Measurements from ENCODE around the gene TGFB2. TPM values are rescaled to one million over a fixed set of nuclear protein-coding genes. Genes with fewer than 3 reads are reported as not detected.

Gene TGFB2
- polyA plus RNA-seq, 1 donor = 4.9 TPM

DNA sequence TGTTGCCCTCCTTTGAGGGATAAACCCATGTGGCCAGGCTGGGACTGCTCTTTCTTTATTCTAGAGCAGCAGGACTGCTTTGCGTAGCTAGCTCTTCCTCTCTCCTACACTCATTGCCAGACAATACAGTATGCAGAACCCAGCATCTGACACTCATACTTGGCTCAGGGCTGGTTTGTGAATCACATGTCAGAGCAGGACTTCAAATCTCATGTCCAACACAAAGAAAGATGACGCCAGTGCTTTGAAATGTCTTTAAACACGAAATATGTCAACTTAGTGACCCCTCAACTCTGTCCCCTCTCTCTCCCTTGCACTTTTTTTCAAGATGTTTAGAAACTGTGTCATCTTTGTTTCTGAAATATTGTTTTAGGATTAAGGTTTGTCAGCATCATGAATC lies 135.0 kb downstream of the TGFB2 start:
- Histone ChIP-seq H3K27me3 (ENCODE audit: control insufficient read depth, insufficient read depth, low read length) (no peaks in the 10 kb centered on the region), H3K27ac (ENCODE audit: low read length) (no peak overlapping the region), H3K36me3 (ENCODE audit: control insufficient read depth, insufficient read depth, low read length) (no peaks in the 10 kb centered on the region), H3K9me3 (ENCODE audit: control insufficient read depth, low read depth, low read length) (no peaks in the 10 kb centered on the region), H3K4me1 (ENCODE audit: control insufficient read depth, insufficient read depth, low read length) (no peaks in the 10 kb centered on the region), H3K4me3 (ENCODE audit: low read length) (no peak overlapping the region)
- WGBS (ENCODE audit: insufficient coverage, low lambda C conversion rate) = no CpG with 5 or more reads among the region's 3 CpGs
- DNase-seq = no peak

GRCh38 chr1:218480588-218481099 lies 135.5 kb downstream of the TGFB2 start:
- Histone ChIP-seq H3K4me3 (ENCODE audit: low read length) (no peak overlapping the region), H3K27ac (ENCODE audit: low read length) (no peak overlapping the region), H3K36me3 (ENCODE audit: control insufficient read depth, insufficient read depth, low read length) (no peaks in the 10 kb centered on the region), H3K4me1 (ENCODE audit: control insufficient read depth, insufficient read depth, low read length) (no peaks in the 10 kb centered on the region), H3K9me3 (ENCODE audit: control insufficient read depth, low read depth, low read length) (no peaks in the 10 kb centered on the region), H3K27me3 (ENCODE audit: control insufficient read depth, insufficient read depth, low read length) (no peaks in the 10 kb centered on the region)
- DNase-seq = no peak
- no CpG with 5 or more reads among the region's 1 CpG for WGBS (ENCODE audit: insufficient coverage, low lambda C conversion rate)

GRCh38 chr1:218481116-218481775 lies 136.1 kb downstream of the TGFB2 start:
- no peak for DNase-seq
- Histone ChIP-seq H3K27me3 (ENCODE audit: control insufficient read depth, insufficient read depth, low read length) (no peaks in the 10 kb centered on the region), H3K4me1 (ENCODE audit: control insufficient read depth, insufficient read depth, low read length) (no peaks in the 10 kb centered on the region), H3K9me3 (ENCODE audit: control insufficient read depth, low read depth, low read length) (no peaks in the 10 kb centered on the region), H3K27ac (ENCODE audit: low read length) (no peak overlapping the region), H3K36me3 (ENCODE audit: control insufficient read depth, insufficient read depth, low read length) (no peaks in the 10 kb centered on the region), H3K4me3 (ENCODE audit: low read length) (no peak overlapping the region)
- 62% methylated on average over 2 of the region's 3 CpGs for WGBS (ENCODE audit: insufficient coverage, low lambda C conversion rate)

- Histone ChIP-seq H3K27ac (ENCODE audit: low read length) (no peak overlapping the region), H3K9me3 (ENCODE audit: control insufficient read depth, low read depth, low read length) (no peaks in the 10 kb centered on the region), H3K4me1 (ENCODE audit: control insufficient read depth, insufficient read depth, low read length) (no peaks in the 10 kb centered on the region), H3K27me3 (ENCODE audit: control insufficient read depth, insufficient read depth, low read length) (no peaks in the 10 kb centered on the region), H3K4me3 (ENCODE audit: low read length) (no peak overlapping the region), H3K36me3 (ENCODE audit: control insufficient read depth, insufficient read depth, low read length) (no peaks in the 10 kb centered on the region)
- no peak for DNase-seq
- WGBS (ENCODE audit: insufficient coverage, low lambda C conversion rate) = 80% methylated on average over 1 of the region's 5 CpGs
These were observed 137.5 kb downstream of the TGFB2 start for GRCh38 chr1:218482683-218483082.

DNA sequence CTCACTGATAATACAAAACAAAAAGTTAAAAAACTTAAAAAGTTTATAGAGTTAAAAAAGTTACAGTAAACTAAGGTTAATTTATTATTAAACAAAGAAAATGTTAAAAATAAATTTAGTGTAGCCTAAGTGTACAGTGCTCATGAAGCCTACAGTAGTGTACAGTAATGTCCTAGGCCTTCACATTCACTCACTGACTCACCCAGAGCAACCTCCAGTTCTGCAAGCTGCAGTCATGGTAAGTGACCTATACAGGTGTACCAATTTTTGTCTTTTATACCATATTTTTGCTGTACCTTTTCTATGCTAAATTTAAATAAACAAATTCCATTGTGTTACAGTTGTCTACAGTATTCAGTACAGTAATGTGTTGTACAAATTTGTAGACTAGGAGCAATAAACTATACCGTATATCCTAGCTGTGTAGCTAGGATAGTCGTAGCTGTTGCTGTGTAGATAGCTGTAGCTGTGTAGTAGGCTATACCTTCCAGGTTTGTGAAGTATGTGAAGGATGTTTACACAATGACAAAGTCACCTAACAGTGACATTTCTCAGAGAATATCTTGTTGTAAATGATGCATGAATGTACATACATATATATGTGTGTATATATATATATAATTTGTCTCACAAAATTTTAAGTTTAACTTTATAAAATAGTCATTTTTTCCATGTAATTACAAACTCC lies 140.2 kb downstream of the TGFB2 start:
- Histone ChIP-seq H3K4me3 (ENCODE audit: low read length) (no peak overlapping the region), H3K9me3 (ENCODE audit: control insufficient read depth, low read depth, low read length) (no peaks in the 10 kb centered on the region), H3K27ac (ENCODE audit: low read length) (no peak overlapping the region), H3K27me3 (ENCODE audit: control insufficient read depth, insufficient read depth, low read length) (no peaks in the 10 kb centered on the region), H3K36me3 (ENCODE audit: control insufficient read depth, insufficient read depth, low read length) (no peaks in the 10 kb centered on the region), H3K4me1 (ENCODE audit: control insufficient read depth, insufficient read depth, low read length) (no peaks in the 10 kb centered on the region)
- no peak for DNase-seq
- WGBS (ENCODE audit: insufficient coverage, low lambda C conversion rate) = 80% methylated on average over 1 of the region's 2 CpGs

DNA sequence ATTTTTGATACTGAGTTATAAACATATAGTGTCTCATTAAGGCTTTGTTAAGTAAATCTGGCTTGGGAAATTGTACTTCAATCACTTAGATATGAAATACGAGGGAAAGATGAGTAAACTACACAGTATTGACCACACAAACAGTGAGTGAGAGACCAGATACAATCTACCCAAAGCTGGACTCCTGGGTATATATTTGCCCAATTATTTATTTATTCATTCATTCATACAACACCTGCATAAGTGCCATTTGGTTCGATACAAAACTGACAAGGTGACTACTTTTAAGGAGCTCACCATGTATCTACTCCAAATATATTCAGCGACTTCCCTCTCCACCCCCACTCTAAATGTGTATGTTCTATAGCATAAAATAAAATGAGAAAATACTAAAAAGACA lies 143.4 kb downstream of the TGFB2 start:
- WGBS (ENCODE audit: insufficient coverage, low lambda C conversion rate) = 40% methylated on average over 1 of the region's 3 CpGs
- no peak for DNase-seq

GRCh38 chr1:218488986-218489385 lies 143.8 kb downstream of the TGFB2 start:
- H3K27me3 ChIP-seq (ENCODE audit: control insufficient read depth, insufficient read depth, low read length) = no peaks in the 10 kb centered on the region
- no peaks in the 10 kb centered on the region for H3K9me3 ChIP-seq (ENCODE audit: control insufficient read depth, low read depth, low read length)
- no CpG with 5 or more reads among the region's 3 CpGs for WGBS (ENCODE audit: insufficient coverage, low lambda C conversion rate)

More for the DNA sequence above, 143.4 kb downstream of the TGFB2 start:
- no peaks in the 10 kb centered on the region for H3K36me3 ChIP-seq (ENCODE audit: control insufficient read depth, insufficient read depth, low read length)
- no peak overlapping the region for H3K27ac ChIP-seq (ENCODE audit: low read length)
- H3K4me1 ChIP-seq (ENCODE audit: control insufficient read depth, insufficient read depth, low read length) = no peaks in the 10 kb centered on the region
- H3K9me3 ChIP-seq (ENCODE audit: control insufficient read depth, low read depth, low read length) = no peaks in the 10 kb centered on the region
- H3K4me3 ChIP-seq (ENCODE audit: low read length) = no peak overlapping the region
- H3K27me3 ChIP-seq (ENCODE audit: control insufficient read depth, insufficient read depth, low read length) = no peaks in the 10 kb centered on the region

DNA sequence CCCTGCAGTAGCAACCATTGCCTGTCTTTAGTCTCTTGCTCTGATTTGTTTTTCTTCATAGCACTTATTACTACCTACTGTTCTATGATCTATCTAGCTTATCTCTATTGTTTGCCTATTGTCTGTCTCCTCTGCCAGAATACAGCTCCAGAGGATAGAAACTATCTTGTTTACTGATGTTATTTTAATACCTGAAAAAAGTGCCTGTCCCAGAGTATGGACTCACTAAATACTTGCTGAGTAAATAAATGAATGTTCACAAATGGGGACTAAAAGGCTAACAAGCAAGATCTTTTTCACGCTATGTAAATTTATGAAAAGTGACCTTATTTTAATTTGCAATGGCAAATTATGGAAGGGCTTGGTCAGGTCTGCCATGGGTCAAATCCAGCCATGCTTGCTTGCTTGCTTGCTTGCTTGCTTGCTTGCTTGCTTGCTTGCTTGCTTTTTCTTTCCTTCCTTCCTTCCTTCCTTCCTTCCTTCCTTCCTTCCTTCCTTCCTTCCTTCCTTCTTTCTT lies 145.3 kb downstream of the TGFB2 start:
- H3K4me3 ChIP-seq (ENCODE audit: low read length) = no peak overlapping the region
- H3K27me3 ChIP-seq (ENCODE audit: control insufficient read depth, insufficient read depth, low read length) = peaks cover 2% of the 10 kb centered on the region
- DNase-seq = no peak
- H3K9me3 ChIP-seq (ENCODE audit: control insufficient read depth, low read depth, low read length) = no peaks in the 10 kb centered on the region
- H3K36me3 ChIP-seq (ENCODE audit: control insufficient read depth, insufficient read depth, low read length) = no peaks in the 10 kb centered on the region
- WGBS (ENCODE audit: insufficient coverage, low lambda C conversion rate) = no CpG with 5 or more reads among the region's 1 CpG
- H3K27ac ChIP-seq (ENCODE audit: low read length) = no peak overlapping the region
- H3K4me1 ChIP-seq (ENCODE audit: control insufficient read depth, insufficient read depth, low read length) = no peaks in the 10 kb centered on the region

More at GRCh38 chr1:218488986-218489385, 143.8 kb downstream of the TGFB2 start:
- no peak for DNase-seq
- no peak overlapping the region for H3K4me3 ChIP-seq (ENCODE audit: low read length)
- H3K36me3 ChIP-seq (ENCODE audit: control insufficient read depth, insufficient read depth, low read length) = no peaks in the 10 kb centered on the region
- no peaks in the 10 kb centered on the region for H3K4me1 ChIP-seq (ENCODE audit: control insufficient read depth, insufficient read depth, low read length)
- H3K27ac ChIP-seq (ENCODE audit: low read length) = no peak overlapping the region

DNA sequence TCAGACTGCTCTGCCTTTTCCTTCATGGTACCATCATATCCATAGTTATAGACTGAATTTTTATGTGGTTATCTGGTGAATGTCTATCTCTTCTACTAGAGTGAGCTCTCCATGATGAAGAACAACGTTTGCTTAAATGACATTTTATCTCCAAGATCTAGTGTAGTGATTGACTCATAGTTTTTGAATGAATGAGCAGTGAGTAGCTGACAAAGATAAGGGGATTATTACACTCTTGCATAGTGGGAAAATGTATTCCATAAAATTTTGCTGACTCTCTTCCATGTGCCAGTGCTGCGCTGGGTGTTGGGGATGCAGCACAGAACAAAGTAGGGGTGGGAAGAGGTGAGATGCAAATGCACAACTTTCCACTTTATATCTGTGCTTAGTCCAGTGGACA lies 147.7 kb downstream of the TGFB2 start:
- Histone ChIP-seq H3K4me3 (ENCODE audit: low read length) (no peak overlapping the region), H3K4me1 (ENCODE audit: control insufficient read depth, insufficient read depth, low read length) (no peaks in the 10 kb centered on the region), H3K36me3 (ENCODE audit: control insufficient read depth, insufficient read depth, low read length) (no peaks in the 10 kb centered on the region), H3K9me3 (ENCODE audit: control insufficient read depth, low read depth, low read length) (no peaks in the 10 kb centered on the region), H3K27me3 (ENCODE audit: control insufficient read depth, insufficient read depth, low read length) (peaks cover 2% of the 10 kb centered on the region), H3K27ac (ENCODE audit: low read length) (no peak overlapping the region)
- no CpG with 5 or more reads among the region's 2 CpGs for WGBS (ENCODE audit: insufficient coverage, low lambda C conversion rate)
- DNase-seq = no peak

- no peaks in the 10 kb centered on the region for H3K36me3 ChIP-seq (ENCODE audit: control insufficient read depth, insufficient read depth, low read length)
- H3K9me3 ChIP-seq (ENCODE audit: control insufficient read depth, low read depth, low read length) = no peaks in the 10 kb centered on the region
- WGBS (ENCODE audit: insufficient coverage, low lambda C conversion rate) = 83% methylated on average over 1 of the region's 2 CpGs
- H3K27me3 ChIP-seq (ENCODE audit: control insufficient read depth, insufficient read depth, low read length) = peaks cover 2% of the 10 kb centered on the region
- H3K27ac ChIP-seq (ENCODE audit: low read length) = no peak overlapping the region
- no peak for DNase-seq
- no peak overlapping the region for H3K4me3 ChIP-seq (ENCODE audit: low read length)
- H3K4me1 ChIP-seq (ENCODE audit: control insufficient read depth, insufficient read depth, low read length) = no peaks in the 10 kb centered on the region
These were observed 148.8 kb downstream of the TGFB2 start for GRCh38 chr1:218493986-218494385.
